ENCODE measurements around the gene CDH2.

Gene CDH2

GRCh38 chr18:28086670-28087552 is 90.0 kb downstream of the CDH2 start:
- Histone ChIP-seq H3K27ac (no peak overlapping the region), H3K36me3 (no peaks in the 10 kb centered on the region), H3K9me3 (no peaks in the 10 kb centered on the region), H3K4me1 (ENCODE audit: control insufficient read depth in 1 of 2, insufficient read depth in 1 of 2, low read depth in 1 of 2, low read length in 1 of 2) (no peaks in the 10 kb centered on the region), H3K4me3 (ENCODE audit: low read depth in 1 of 2, low read length in 1 of 2) (no peak overlapping the region), H3K27me3 (no peaks in the 10 kb centered on the region)
- TF ChIP-seq CTCF (IDR thresholded peaks at IDR 0.05): no peak

- H3K9me3 ChIP-seq: no peaks in the 10 kb centered on the region
- H3K4me1 ChIP-seq (ENCODE audit: control insufficient read depth in 1 of 2, insufficient read depth in 1 of 2, low read depth in 1 of 2, low read length in 1 of 2): no peaks in the 10 kb centered on the region
- no peaks in the 10 kb centered on the region for H3K27me3 ChIP-seq
- H3K36me3 ChIP-seq: no peaks in the 10 kb centered on the region
- no peak overlapping the region for H3K4me3 ChIP-seq (ENCODE audit: low read depth in 1 of 2, low read length in 1 of 2)
- no peak overlapping the region for H3K27ac ChIP-seq
- no peak for TF ChIP-seq CTCF (IDR thresholded peaks at IDR 0.05)
Measured at GRCh38 chr18:28081516-28081915, 95.4 kb downstream of the CDH2 start.

DNA sequence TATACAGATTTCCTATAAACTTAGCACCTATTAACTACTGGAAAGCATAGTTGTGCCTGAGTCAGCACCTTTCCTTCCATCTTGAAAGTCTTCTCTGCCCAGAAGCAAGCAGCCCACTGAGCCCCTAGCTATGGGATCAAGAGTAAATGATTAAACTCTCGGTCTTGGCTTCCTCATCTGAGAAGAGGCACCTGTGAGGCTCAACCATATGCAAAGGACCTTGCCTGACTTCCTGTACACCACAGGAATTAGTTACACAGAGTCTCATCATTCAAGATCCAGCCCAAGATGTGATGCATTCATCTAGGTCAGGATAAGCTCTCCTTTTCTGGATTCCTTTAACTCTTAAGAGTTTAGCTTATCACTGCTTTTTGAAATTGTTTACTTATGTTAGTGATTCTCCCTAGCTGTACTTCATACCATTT is 96.0 kb downstream of the CDH2 start:
- Histone ChIP-seq H3K27me3 (no peaks in the 10 kb centered on the region), H3K4me1 (ENCODE audit: control insufficient read depth in 1 of 2, insufficient read depth in 1 of 2, low read depth in 1 of 2, low read length in 1 of 2) (no peaks in the 10 kb centered on the region), H3K27ac (no peak overlapping the region), H3K9me3 (no peaks in the 10 kb centered on the region), H3K36me3 (no peaks in the 10 kb centered on the region), H3K4me3 (ENCODE audit: low read depth in 1 of 2, low read length in 1 of 2) (no peak overlapping the region)
- TF ChIP-seq CTCF (IDR thresholded peaks at IDR 0.05): no peak

DNA sequence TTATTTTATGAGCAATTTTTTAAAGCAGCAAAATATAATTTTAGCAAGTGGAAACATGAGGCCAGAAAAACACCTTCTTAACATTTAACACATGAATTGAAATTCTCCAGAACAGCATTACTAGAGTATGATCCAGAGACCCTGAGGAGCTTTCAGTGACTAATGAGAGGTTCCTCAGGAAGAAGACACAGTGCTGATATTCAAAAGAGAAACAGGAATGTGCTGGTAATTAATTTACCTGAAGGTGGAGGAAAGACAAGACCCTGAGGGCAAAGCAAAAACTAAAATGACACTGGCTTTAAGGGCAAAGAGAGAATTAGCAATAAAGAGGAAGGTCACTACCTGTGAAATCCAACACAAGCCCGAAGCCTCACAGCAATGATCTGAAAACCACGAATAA is 97.0 kb downstream of the CDH2 start:
- Histone ChIP-seq H3K27ac (no peak overlapping the region), H3K36me3 (no peaks in the 10 kb centered on the region), H3K4me3 (ENCODE audit: low read depth in 1 of 2, low read length in 1 of 2) (no peak overlapping the region), H3K4me1 (ENCODE audit: control insufficient read depth in 1 of 2, insufficient read depth in 1 of 2, low read depth in 1 of 2, low read length in 1 of 2) (no peaks in the 10 kb centered on the region), H3K27me3 (no peaks in the 10 kb centered on the region), H3K9me3 (no peaks in the 10 kb centered on the region)
- no peak for TF ChIP-seq CTCF (IDR thresholded peaks at IDR 0.05)

DNA sequence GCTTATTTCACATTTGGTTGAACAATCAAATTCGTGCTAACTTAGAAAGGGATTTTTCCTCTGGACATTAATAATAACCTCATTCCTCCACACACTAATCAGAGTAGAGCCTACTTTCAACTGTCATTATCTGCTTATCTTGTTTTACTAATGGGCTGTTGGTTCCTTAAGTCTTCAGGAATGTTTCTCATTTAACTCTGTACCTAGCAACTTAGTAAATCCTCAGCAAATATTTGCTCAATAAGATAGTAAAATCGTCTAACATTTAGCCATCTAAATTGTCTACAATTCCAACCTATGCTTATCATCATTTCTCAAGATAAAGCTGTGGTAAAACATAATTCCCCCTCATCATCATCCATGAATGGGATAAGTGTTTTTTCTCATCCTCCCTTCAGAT is 98.1 kb downstream of the CDH2 start:
- H3K36me3 ChIP-seq: no peaks in the 10 kb centered on the region
- no peaks in the 10 kb centered on the region for H3K4me1 ChIP-seq (ENCODE audit: control insufficient read depth in 1 of 2, insufficient read depth in 1 of 2, low read depth in 1 of 2, low read length in 1 of 2)
- no peak overlapping the region for H3K4me3 ChIP-seq (ENCODE audit: low read depth in 1 of 2, low read length in 1 of 2)
- no peak overlapping the region for H3K27ac ChIP-seq
- H3K9me3 ChIP-seq: no peaks in the 10 kb centered on the region
- no peaks in the 10 kb centered on the region for H3K27me3 ChIP-seq
- no peak for TF ChIP-seq CTCF (IDR thresholded peaks at IDR 0.05)

Data from neutrophil (primary cell).